NCI-H2081 (cell line): Measurements from ENCODE around the gene SMARCA1.

ENCODE experiments used
- DNase-seq, 2 experiments: peaks; one replicate each; lab custom pipeline; 2025; lab: John Stamatoyannopoulos, UW

The SMARCA1 gene

DNA sequence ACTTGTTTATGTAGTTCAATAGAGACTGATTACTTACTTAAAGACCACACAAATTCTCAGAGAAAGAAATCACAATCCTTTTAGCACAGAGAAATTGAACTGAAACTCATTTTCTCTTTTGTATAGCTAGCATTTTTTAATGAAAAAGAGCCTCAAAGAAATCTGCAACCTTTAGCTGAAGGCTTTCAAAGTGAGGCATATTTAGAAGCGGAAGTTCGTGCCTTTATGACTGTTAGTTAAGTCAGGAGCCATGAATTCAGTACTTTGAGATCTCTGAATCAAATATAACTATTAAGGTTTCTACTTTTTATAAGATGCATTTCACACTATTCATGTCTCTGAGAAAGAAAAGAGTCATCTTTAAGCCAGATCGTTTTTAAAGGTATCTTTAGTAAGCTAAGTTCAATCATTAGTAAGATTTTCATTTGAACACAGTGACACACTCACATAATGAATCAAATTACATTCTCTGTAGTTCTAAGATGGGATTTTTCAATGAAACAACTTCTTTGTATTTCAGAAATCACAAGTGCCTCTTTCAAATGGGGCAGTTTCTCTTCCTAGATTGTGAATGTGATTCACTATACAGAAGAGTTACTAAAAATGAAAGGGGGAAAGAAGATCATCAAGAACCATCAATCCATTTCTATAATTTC lies 61.4 kb downstream of the SMARCA1 start:
- no peak for DNase-seq

DNA sequence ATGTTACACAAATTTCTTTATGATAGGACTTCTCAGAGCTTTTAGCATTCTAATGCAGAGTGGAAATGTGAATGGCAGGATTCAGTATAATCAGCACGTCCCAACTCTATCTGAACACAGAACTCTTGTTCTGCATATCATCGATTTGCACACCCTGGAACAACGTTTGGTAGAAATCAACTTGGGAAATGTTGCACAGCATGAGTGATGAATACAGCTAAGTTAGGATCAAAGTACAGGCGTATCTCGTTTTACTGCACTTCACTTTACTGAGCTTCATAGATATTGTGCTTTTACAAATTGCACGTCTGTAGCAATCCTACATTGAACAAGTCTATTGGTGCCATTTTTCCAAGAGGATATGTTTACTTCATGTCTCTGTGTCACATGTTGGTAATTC lies 70.8 kb downstream of the SMARCA1 start:
- DNase-seq, result no peak

DNA sequence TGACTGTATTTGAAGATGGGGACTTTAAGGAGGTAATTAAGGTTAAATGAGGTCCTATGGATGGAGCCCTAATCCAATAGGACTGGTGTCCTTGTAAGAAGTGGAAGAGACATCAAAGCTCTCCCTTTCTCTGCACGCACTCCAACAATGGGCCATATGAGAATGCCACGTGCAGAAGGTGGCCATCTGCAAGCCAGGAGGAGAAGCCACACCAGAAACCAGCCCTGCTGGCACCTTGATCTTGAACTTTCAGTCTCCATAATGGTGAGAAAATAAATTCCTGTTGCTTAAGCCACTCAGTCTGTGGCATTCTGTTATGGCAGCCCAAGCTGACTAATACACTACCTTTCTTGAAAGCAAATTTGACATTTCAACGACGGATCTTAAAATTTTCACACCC lies 73.2 kb downstream of the SMARCA1 start:
- DNase-seq, result no peak

DNA sequence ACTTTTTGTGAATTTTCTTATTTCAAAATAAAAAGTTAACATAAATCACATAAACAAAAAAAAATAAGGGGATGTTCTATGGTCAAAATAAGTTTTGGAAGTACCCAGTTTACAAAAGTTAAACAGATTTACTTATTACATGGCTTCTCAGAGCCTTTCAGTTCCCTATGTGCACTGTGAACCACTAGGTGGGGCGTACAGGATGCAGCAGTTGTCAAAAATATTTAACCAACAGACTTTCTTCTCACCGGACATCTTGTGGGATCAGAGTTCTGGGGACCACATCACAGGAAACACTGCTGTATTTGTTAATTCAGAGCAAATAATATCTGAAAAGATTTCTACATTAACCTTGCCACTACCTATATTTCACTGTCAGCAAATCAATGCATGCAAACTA lies 74.1 kb downstream of the SMARCA1 start:
- no peak for DNase-seq

DNA sequence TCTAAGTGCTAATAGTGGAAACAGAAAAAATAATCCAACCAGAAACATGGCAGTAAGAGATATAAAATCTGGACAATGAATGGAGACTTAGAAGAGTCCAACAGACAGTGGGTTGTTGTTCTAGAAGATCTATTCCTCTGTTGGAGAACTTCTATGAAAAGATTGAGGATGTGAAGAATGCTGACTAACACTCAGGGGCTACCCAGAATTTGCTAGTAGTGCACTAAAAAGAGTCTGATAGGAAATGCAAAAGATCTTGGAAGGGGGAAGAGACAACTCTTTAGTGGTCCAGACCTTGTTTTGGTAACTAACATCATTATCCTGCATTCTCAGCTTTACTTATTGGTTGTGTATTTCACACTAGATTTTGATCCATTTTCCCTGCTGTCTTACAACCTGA lies 77.9 kb downstream of the SMARCA1 start:
- no peak for DNase-seq

DNA sequence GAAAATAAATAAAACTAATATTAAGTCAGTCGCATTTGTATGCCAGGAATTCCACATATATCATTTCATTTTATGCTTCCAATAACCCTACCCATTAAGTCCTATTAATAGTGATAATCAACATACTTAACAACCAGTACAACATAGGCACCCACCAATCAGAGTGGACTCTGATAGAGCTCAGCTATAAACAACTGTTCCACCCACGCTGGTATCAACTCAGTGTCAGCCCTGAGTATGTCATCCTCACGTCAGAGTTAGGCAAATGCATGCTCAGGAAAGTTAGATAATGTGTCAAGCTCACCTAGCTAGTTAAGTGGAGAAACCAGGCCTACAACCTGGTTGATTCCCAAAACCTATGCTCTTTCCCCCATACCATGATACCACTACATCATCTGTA lies 89.3 kb downstream of the SMARCA1 start:
- DNase-seq, result no peak

DNA sequence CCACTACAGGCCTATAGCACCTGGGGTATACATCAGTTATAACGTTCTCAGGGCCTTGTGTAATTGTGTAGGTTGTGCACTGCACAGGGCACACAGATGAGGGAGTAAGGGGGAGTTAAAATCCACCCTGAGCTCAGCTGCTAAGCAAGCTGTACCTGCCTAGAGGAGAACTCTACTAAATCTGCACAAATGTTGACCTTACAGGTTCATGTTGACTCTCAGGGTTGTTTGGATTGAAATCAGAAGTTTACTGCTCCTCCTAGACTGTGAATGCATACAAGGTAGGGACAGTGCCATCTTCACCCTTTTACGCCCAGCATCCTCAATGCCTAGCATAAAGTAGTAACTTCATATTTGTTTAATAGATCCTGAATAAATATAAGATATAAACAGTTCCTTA lies 89.8 kb downstream of the SMARCA1 start:
- DNase-seq, result no peak

DNA sequence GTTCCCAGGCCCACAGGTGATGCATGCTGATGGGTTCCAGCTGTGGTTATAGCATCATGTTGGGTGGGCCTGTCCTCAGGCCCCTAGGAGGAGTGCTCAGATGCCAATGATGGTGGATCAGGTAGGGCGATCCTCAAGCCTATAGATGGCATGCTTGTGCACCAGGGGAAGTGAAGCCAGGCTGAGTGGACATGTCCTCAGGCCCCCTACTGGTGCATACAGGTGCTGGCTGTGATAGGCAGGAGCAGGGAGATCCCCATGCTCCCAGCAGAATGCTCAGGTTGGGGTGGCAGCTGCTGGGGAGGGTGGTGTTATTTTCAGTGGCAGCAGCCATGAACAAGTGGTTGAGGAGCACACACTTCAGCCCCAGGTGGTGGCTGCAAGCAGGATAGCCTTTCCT lies 96.0 kb downstream of the SMARCA1 start:
- no peak for DNase-seq

DNA sequence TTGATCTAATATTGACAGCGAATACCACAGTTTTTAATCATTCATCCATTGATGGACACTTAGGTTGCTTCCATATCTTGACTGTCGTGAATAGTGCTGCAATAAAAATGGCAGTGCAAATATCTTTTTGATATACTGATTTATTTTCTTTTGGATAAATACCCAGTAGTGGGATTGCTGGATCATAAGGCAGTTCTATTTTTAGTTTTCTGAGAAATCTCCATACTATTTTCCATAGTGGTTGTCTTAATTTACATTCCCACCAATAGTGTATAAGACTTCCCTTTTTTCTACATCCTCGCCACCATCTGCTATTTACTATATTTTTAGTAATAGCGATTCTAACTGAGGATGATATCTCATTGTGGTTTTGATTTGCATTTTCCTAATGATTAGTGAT lies 100.1 kb downstream of the SMARCA1 start:
- DNase-seq, result no peak

DNA sequence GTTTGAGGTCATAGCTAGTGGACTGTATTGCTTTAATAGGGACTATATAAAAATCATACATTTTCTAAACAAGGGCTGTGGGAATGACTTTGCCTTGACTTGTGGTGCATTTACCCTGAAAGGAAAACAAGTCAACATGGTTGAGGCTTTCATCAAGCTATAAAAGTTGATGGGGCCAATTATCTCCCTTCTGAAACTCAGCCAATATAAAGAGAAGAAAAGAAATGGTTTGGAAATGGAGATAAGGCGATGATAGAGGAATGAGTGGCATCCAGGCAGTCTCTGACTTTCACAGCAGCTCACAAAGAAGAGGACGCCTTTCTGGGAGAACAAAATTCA lies 118.7 kb downstream of the SMARCA1 start:
- DNase-seq, result no peak

DNA sequence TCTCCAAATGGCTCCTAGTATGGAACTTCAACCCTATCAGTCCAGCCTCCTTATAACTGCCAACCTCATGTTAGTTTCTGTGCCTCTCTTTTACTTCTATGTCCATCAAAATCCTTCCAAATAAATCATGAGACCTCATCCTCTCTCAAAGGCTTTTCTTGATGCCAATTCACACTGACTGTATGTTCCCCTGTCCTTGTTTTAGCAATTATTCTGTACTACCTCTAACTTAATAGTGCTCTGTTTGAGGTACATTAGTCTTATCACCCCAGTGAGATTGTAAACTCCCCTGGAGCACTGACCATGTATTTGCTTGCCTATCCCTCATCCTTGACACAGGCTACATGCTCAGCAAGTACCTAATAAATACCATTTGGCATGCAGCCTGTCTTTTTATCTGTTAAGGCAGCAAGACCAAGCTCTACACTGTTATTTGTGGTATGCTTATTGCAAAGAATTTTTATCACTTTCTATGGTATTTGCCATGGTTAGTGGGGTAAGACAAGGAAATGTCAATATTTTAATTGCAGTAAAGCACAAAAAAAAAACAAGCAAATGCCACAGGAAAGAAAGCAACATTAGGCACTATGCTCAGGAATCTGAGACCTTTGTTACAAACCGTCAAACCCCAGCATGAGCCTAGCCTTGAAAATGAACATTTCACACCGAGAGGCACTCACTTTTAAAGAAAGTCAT lies 119.2 kb downstream of the SMARCA1 start:
- DNase-seq, result no peak
